Subcutaneous abdominal adipose tissue (tissue), 5 donors: ENCODE data around the gene CA4.

ENCODE experiments used
- H3K27ac ChIP-seq: one replicate; pipeline ENCODE4 v1.7.0; 2013; ENCODE audit warnings: low read depth, mild to moderate bottlenecking, inconsistent platforms, low read length, moderate library complexity
- H3K27me3 ChIP-seq, 5 donors: one replicate each; pipeline ENCODE4 v1.7.0; 2013; ENCODE audit warnings: low read length in 5 of 5, inconsistent platforms in 1 of 5; ENCODE audit not compliant: control insufficient read depth in 5 of 5, insufficient read depth in 4 of 5
- H3K36me3 ChIP-seq, 5 donors: one replicate each; pipeline ENCODE4 v1.7.0; 2013; ENCODE audit warnings: low read length in 5 of 5; ENCODE audit not compliant: control insufficient read depth in 5 of 5, insufficient read depth in 5 of 5
- H3K4me1 ChIP-seq, 5 donors: one replicate each; pipeline ENCODE4 v1.7.0; 2013; ENCODE audit warnings: low read length in 5 of 5, mild to moderate bottlenecking in 3 of 5, moderate library complexity in 1 of 5; ENCODE audit not compliant: control insufficient read depth in 5 of 5, insufficient read depth in 5 of 5
- H3K4me3 ChIP-seq, 5 donors: one replicate each; pipeline ENCODE4 v1.7.0; 2013; ENCODE audit warnings: low read length in 5 of 5, low read depth in 1 of 5
- H3K9ac ChIP-seq, 5 donors: one replicate each; pipeline ENCODE4 v1.7.0; 2013; ENCODE audit warnings: low read length in 5 of 5, mild to moderate bottlenecking in 4 of 5, moderate library complexity in 3 of 5
- H3K9me3 ChIP-seq, 5 donors: one replicate each; pipeline ENCODE4 v1.7.0; 2013; ENCODE audit warnings: low read length in 5 of 5; ENCODE audit not compliant: control insufficient read depth in 5 of 5
- donor health status: healthy.
- donor health status: healthy.
- donor health status: healthy.
- donor health status: healthy.
- donor health status: healthy.

Gene CA4

DNA sequence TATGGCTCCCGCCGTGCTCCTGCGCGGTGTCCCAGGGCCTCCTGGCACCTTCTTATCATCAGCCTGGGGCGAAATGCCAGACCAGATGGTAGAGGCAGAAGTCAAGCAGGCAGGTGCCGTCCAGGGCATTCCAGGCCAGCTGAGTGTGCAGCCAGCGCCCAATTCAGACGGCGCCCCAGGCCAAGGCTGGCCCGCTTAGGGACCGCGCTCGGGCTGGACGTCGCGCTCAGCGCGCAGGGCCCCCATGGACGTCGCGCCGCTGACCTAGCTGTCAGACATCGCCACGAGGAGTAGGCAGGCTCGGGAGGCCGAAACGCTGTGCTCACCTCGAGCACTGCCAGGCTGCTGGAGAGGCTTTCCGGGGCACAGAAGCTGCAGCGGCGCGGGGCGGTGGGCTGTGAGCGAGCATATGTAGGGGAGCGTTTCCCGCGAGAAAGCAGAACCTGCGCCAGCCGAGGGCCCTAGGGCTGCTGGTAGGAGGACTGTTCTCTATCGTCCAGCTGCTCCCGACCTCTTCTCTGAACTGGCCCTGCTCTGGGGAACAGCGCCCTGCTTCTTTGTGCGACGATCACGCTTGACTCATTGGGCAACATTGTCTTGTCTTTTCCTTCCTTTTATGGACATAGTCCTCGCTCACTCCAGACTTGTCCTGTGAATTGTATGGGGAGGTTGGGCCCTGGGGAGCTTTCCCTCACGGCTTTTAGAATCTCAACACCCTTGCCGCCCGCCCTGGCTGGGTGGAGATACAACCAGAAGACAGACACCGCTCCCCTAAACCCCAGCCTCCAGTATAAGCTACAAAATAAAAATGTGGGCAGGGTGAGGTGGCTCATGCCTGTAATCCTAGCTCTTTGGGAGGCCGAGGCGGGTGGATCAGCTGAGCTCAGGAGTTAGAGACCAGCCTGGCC, 8.4 kb upstream of the CA4 start:
- Histone ChIP-seq H3K4me3 (peak overlapping the region in 1 of 5 donors; percentile 28), H3K9ac (no peak overlapping the region), H3K27me3 (peaks cover 28 to 44% (median 40%) of the 10 kb centered on the region in 5 donors), H3K27ac (no peak overlapping the region), H3K36me3 (no peaks in the 10 kb centered on the region), H3K9me3 (no peaks in the 10 kb centered on the region), H3K4me1 (peaks cover 6 to 52% (median 41%) of the 10 kb centered on the region in 5 donors)

DNA sequence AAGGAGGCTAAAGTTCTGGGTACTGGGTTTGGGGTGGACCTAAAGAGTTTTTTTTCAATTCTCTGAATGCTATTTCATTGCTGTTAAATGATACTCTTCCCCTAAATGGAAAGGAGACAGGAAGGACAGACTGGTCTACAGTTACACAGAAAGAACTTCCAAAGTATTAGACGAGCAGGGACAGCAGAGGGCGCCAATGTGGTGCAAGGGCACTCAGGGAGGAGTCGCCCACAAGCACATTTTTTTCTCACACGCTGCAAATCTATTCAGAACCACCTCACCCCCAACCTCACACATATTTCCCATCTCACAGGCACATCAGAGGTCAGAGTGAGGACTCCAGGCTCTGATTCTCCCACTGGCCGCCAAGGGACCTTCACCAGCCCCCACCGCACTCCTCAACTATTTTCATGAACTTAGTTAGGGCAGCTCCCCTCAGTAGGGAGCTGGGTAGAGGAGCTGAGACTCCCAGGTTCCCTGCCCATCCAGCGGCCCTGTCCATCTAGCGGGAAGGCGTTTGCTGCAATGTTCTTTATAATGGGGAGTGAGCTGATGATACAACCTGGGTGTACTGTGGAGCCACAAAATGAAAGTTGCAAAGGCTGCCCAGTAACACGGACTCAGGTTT, 6.8 kb upstream of the CA4 start:
- H3K27me3 ChIP-seq = peaks cover 34 to 52% (median 48%) of the 10 kb centered on the region in 5 donors
- H3K9ac ChIP-seq = peak overlapping the region in 4 of 5 donors; percentile 21 to 71 (median 66)
- no peaks in the 10 kb centered on the region for H3K36me3 ChIP-seq
- H3K4me1 ChIP-seq = peaks cover 6 to 60% (median 41%) of the 10 kb centered on the region in 5 donors
- H3K9me3 ChIP-seq = no peaks in the 10 kb centered on the region
- peak overlapping the region in 4 of 5 donors; percentile 51 to 73 (median 58) for H3K4me3 ChIP-seq
- H3K27ac ChIP-seq = peak overlapping the region; percentile 60

DNA sequence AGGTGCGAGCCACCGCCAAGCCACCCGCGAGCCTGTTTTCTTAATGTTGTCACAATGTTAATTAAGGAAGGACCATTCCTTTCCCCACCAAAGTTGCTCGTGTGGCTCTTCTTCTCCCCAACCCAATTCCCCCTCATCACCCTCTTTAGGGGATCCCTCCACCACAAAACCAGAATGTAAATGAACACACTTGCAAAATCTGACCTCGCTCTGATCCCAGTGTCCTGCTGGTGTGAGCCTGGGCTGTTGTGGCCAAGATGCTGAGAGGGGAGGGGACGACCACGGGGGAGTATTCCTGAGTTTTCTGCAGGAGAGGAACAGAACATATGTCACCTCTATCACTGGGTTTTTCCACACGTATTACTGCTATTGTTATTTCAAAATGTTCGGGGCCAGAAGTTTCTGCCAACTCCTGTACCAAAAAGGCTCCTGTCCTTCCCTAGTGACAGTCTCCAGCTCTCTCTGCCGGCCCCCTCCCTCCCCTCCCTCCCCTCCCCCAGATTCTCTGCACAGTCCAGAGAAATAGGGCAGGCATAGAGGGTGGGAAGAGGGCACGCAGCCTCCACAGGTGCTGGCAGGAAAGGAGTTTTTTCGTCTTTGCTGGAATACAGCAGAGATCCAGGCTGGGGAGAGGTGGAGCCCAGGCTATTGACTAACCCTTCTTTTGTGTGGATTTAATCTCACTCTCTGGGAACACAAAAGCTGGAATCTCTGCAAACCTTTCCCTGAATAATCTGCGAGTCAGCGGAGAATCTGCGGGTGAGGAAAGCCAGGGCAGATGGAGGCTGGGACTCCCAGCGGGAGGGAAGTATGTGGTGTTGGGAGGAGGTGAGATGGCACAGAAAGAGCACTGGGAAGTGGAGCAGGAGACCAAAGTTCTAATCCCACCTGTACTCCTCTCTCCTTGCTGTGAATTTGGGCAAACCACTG, 4.5 kb upstream of the CA4 start:
- Histone ChIP-seq H3K36me3 (no peaks in the 10 kb centered on the region), H3K4me1 (peaks cover 6 to 65% (median 36%) of the 10 kb centered on the region in 5 donors), H3K27me3 (peaks cover 23 to 50% (median 49%) of the 10 kb centered on the region in 5 donors), H3K9me3 (no peaks in the 10 kb centered on the region), H3K9ac (no peak overlapping the region), H3K27ac (no peak overlapping the region), H3K4me3 (no peak overlapping the region)

DNA sequence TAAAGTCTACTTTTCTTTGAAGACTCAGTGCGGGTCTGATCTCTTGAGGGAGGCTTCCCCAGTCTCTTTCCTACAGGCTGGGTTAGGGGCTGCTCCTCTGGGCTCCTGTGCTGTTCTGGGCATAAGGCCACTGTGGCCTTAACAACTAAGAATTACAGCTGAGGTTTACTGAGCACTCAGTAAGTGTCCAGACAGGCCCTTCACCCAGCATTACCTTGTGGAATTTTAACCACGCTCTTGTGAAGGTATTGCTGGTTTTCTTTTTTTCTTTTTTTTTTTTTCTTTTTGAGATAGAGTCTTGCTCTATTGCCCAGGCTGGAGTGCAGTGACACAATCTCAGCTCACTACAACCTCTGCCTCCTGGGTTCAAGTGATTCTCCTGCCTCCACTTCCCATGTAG, 3.6 kb upstream of the CA4 start:
- no peaks in the 10 kb centered on the region for H3K9me3 ChIP-seq
- peaks cover 19 to 50% (median 46%) of the 10 kb centered on the region in 5 donors for H3K27me3 ChIP-seq
- H3K4me1 ChIP-seq = peaks cover 6 to 64% (median 36%) of the 10 kb centered on the region in 5 donors
- no peak overlapping the region for H3K27ac ChIP-seq
- H3K4me3 ChIP-seq = no peak overlapping the region
- no peaks in the 10 kb centered on the region for H3K36me3 ChIP-seq
- no peak overlapping the region for H3K9ac ChIP-seq

DNA sequence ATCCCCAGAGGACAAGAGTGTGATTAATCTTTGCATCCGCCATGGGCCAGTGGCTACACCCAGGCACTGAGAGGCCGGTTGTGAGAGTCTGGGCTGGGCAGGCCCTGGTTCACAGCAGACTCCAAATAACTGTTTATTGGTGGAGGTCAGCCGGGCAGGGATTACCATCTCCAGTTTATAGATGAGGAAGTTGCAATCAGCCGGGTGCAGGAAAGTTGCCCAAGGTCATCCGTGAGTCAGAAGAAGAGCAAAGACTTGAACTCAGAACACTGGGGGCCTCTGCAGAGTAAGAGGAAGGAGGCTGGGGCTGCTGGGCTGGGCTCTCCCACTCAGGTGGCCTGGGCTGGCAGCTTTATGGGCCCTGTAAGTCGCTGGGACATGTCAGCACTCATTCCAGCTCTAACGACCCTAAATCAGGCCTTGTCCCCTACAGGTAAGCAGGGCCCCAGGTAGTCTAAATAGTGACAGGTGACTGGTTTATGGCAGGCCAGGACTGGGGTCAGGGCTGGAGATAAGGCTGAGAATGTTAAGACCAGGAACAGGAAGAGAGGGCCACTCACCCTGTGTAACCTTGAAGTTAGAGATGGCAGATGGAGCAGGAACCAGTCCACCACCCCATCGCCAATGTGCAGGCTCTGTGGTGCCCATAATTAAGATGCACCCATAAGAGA, 2.1 kb upstream of the CA4 start:
- peaks cover 22 to 60% (median 48%) of the 10 kb centered on the region in 5 donors for H3K27me3 ChIP-seq
- H3K9ac ChIP-seq = no peak overlapping the region
- H3K27ac ChIP-seq = no peak overlapping the region
- H3K4me1 ChIP-seq = peaks cover 2 to 66% (median 24%) of the 10 kb centered on the region in 5 donors
- H3K9me3 ChIP-seq = no peaks in the 10 kb centered on the region
- no peaks in the 10 kb centered on the region for H3K36me3 ChIP-seq
- no peak overlapping the region for H3K4me3 ChIP-seq

DNA sequence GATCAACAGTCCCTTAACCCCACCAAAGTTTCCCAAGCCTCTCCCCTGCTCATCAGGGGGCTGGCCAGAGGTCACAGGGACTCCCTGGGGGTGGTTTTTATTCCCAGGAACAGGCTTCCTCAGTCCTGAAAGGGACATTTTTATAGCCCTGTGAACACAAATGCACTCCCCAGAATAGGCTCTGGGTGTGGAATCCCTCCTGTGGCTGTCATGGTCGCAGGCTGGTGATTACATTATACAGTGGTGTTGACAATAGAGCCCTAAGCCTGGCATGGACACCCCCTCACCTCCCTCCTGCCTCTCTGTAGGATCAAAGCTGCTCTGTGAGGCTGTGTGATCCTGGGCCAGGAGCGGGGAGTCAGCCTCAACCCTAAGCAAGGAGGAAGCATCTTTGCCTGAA, 1.4 kb upstream of the CA4 start:
- Histone ChIP-seq H3K27ac (no peak overlapping the region), H3K9me3 (no peaks in the 10 kb centered on the region), H3K4me3 (no peak overlapping the region), H3K9ac (no peak overlapping the region), H3K27me3 (peaks cover 22 to 60% (median 48%) of the 10 kb centered on the region in 5 donors), H3K4me1 (peaks cover 2 to 65% (median 20%) of the 10 kb centered on the region in 5 donors), H3K36me3 (no peaks in the 10 kb centered on the region)

DNA sequence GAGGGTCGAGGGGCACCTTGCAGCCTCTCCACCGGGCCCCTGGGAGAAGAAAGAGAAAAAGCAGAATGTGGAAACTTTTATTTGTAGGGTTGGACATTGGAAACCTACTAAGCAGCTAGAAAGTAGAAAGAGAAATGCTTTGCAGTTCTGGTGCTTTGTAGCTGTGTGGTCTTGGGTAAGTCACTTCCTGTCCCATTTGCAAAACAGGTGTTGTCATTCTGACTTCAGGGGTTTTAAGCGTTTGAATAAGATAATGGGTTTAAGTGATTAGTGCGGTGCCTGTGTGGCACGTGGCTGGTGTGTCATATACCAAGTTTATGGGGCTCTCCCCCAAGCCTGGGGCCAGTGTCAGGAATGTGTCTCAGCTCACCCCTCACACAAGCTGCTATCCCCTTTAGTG, 1.6 kb downstream of the CA4 start:
- Histone ChIP-seq H3K9me3 (no peaks in the 10 kb centered on the region), H3K27me3 (peaks cover 22 to 58% (median 42%) of the 10 kb centered on the region in 5 donors), H3K4me3 (peak overlapping the region; percentile 19 to 69 (median 65)), H3K4me1 (peaks cover 4 to 80% (median 36%) of the 10 kb centered on the region in 5 donors), H3K9ac (peak overlapping the region in 1 of 5 donors; percentile 34), H3K36me3 (no peaks in the 10 kb centered on the region), H3K27ac (peak overlapping the region; percentile 60)

DNA sequence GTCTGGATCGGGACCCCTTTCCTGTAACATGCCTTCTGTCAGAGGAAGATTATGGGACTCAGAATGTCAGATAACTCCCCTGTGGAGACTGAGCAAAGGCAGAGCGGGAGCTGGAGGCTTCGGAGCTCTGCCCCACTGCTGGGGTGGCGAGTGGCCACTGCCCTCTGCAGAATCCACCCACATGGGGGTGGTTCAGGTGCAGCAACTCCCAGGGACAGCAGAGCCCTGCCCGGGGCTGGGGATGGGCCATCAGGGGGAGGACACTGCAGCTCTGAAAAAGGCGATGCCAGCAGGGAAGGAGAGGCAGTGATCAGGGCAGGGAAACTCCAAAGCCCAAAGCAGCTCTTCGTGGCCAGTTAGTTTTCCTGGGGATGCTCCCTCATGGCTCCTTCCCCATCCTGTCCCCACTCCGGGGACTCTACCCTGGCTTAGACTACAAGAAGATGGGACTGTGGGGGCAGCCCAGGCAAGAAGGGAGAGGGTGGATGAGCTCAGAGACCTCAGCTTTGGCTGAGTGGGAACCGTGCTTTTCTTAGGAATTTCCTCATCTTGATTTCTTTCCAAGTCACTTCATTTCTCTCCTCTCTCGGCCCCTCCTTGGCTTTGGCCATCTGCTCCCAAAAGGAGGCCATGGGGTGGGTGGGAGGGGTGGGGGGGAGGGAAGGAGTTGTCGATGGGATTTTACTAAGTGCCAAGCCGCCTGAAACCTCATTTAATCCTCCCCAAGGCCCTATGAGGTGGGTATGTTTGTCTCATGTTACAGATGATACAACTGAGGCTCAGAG, 4.0 kb downstream of the CA4 start:
- Histone ChIP-seq H3K27ac (peak overlapping the region; percentile 57), H3K9me3 (no peaks in the 10 kb centered on the region), H3K4me3 (peak overlapping the region in 2 of 5 donors; percentile 14 to 42)

More for the DNA sequence above, 4.0 kb downstream of the CA4 start:
- Histone ChIP-seq H3K4me1 (peaks cover 4 to 86% (median 36%) of the 10 kb centered on the region in 5 donors), H3K27me3 (peaks cover 22 to 43% (median 33%) of the 10 kb centered on the region in 5 donors), H3K9ac (no peak overlapping the region), H3K36me3 (peaks cover 0 to 21% (median 4%) of the 10 kb centered on the region in 5 donors)
